HEK293 (cell line): ENCODE results near the gene AIF1.

Experiments used
- CTCF ChIA-PET: fragments of 350-600 bp; formaldehyde crosslinking; extraction: SDS; loops from one replicate; lab custom pipeline; 2021; ENCODE audit warnings: antibody characterized with exemption; lab: Yijun Ruan, JAX
- POLR2A ChIA-PET: fragments of 300-600 bp; formaldehyde crosslinking; extraction: SDS; loops from one replicate; lab custom pipeline; 2020; ENCODE audit warnings: antibody characterized with exemption, inconsistent platforms; lab: Yijun Ruan, JAX
- H3K27ac ChIP-seq: fragments of 200-500 bp; sonication (Bioruptor generic); 2 replicates; pipeline ENCODE4 v1.5.1; 2014; ENCODE audit warnings: low read depth, low read length, control low read depth, inconsistent platforms; ENCODE audit errors: extremely low read depth
- H3K36me3 ChIP-seq, 2 experiments: fragments of 200-500 bp in 1 of 2; sonication (Bioruptor generic) in 1 of 2; 1 replicate in 1 of 2; 2 replicates in 1 of 2; pipeline ENCODE4 v1.5.1; 2014 to 2017; ENCODE audit warnings: inconsistent platforms in 2 of 2, low read length in 2 of 2; ENCODE audit not compliant: control insufficient read depth in 2 of 2, insufficient read depth in 1 of 2
- H3K4me1 ChIP-seq: fragments of 200-500 bp; sonication (Bioruptor generic); 2 replicates; pipeline ENCODE4 v1.5.1; 2014; ENCODE audit warnings: mild to moderate bottlenecking, low read length, inconsistent platforms; ENCODE audit not compliant: control insufficient read depth, insufficient read depth
- H3K4me3 ChIP-seq: 2 replicates; pipeline ENCODE4 v1.5.1; 2011; ENCODE audit warnings: low read depth, mild to moderate bottlenecking, control low read depth, low read length, moderate library complexity
- H3K9me3 ChIP-seq: fragments of 200-500 bp; sonication (Bioruptor generic); 2 replicates; pipeline ENCODE4 v1.5.1; 2014; ENCODE audit warnings: low read depth, low read length, inconsistent platforms; ENCODE audit not compliant: control insufficient read depth, insufficient read depth
- BCL6B ChIP-seq: fragments of 450-650 bp; formaldehyde crosslinking; IDR thresholded peaks from 2 replicates; pipeline ENCODE4 v1.5.1; 2017; ENCODE audit warnings: missing biosample characterization, missing genetic modification characterization
- EGR2 ChIP-seq: fragments of 450-650 bp; formaldehyde crosslinking; IDR thresholded peaks from 2 replicates; pipeline ENCODE4 v1.5.1; 2016; ENCODE audit warnings: low read depth, missing biosample characterization, missing genetic modification characterization
- GLIS2 ChIP-seq: fragments of 450-650 bp; formaldehyde crosslinking; IDR thresholded peaks from 2 replicates; pipeline ENCODE4 v1.5.1; 2016; ENCODE audit warnings: missing biosample characterization, missing genetic modification characterization
- KLF10 ChIP-seq: fragments of 450-650 bp; IDR thresholded peaks from 2 replicates; pipeline ENCODE4 v1.5.1; 2018; ENCODE audit warnings: missing biosample characterization, mild to moderate bottlenecking, missing genetic modification characterization
- SCRT2 ChIP-seq: fragments of 450-650 bp; formaldehyde crosslinking; IDR thresholded peaks from 2 replicates; pipeline ENCODE4 v1.5.1; 2016; ENCODE audit warnings: missing biosample characterization, missing genetic modification characterization
- SP2 ChIP-seq: fragments of 450-650 bp; formaldehyde crosslinking; IDR thresholded peaks from 2 replicates; pipeline ENCODE4 v1.5.1; 2016; ENCODE audit warnings: missing biosample characterization, missing genetic modification characterization
- ZBTB49 ChIP-seq: fragments of 450-650 bp; formaldehyde crosslinking; IDR thresholded peaks from 2 replicates; pipeline ENCODE4 v1.5.1; 2016; ENCODE audit warnings: missing biosample characterization, missing genetic modification characterization, low read depth
- ZFHX2 ChIP-seq: fragments of 450-650 bp; formaldehyde crosslinking; conservative IDR thresholded peaks from 2 replicates; pipeline ENCODE4 v1.5.1; 2016; ENCODE audit warnings: missing biosample characterization, missing genetic modification characterization
- ZNF2 ChIP-seq: fragments of 450-650 bp; formaldehyde crosslinking; IDR thresholded peaks from 2 replicates; pipeline ENCODE4 v1.5.1; 2016; ENCODE audit warnings: missing biosample characterization, missing genetic modification characterization
- ZNF394 ChIP-seq: fragments of 450-650 bp; formaldehyde crosslinking; IDR thresholded peaks from 2 replicates; pipeline ENCODE4 v1.5.1; 2016; ENCODE audit warnings: missing biosample characterization, missing genetic modification characterization, mild to moderate bottlenecking, moderate library complexity, borderline replicate concordance
- ZNF398 ChIP-seq: fragments of 450-650 bp; formaldehyde crosslinking; IDR thresholded peaks from 2 replicates; pipeline ENCODE4 v1.5.1; 2017; ENCODE audit warnings: missing biosample characterization, missing genetic modification characterization
- ZNF426 ChIP-seq: fragments of 450-650 bp; formaldehyde crosslinking; IDR thresholded peaks from 2 replicates; pipeline ENCODE4 v1.5.1; 2017; ENCODE audit warnings: missing biosample characterization, missing genetic modification characterization, mild to moderate bottlenecking, inconsistent platforms, moderate library complexity
- ZNF623 ChIP-seq: fragments of 450-650 bp; formaldehyde crosslinking; IDR thresholded peaks from 2 replicates; pipeline ENCODE4 v1.5.1; 2016; ENCODE audit warnings: missing biosample characterization, missing genetic modification characterization
- ZNF830 ChIP-seq: fragments of 450-650 bp; IDR thresholded peaks from 2 replicates; pipeline ENCODE4 v1.5.0; 2018; ENCODE audit warnings: missing biosample characterization, missing genetic modification characterization, low read depth, mild to moderate bottlenecking, moderate library complexity

The AIF1 gene

GRCh38 chr6:31586008-31586407, 29.0 kb upstream of the AIF1 start, which contains the start of gene LST1:
TSS of gene LST1 (plus strand) at chr6:31586277. CDS start at chr6:31587300, 1,023 bp downstream.
- Histone ChIP-seq H3K36me3 (no peaks in the 10 kb centered on the region), H3K4me1 (peaks cover 4% of the 10 kb centered on the region; the same call in 1 of the 2 replicates), H3K27ac (no peak within 1 kb of the TSS), H3K4me3 (no peak within 1 kb of the TSS), H3K9me3 (no peaks in the 10 kb centered on the region)
- TF ChIP-seq ZBTB49 (no peak), ZNF426 (no peak), ZNF394 (tag by site-specific recombination) (no peak), KLF10 (no peak), ZNF2 (no peak), SP2 (no peak), BCL6B (no peak), ZNF623 (no peak)
- ChIA-PET CTCF (interaction anchor here (0.6 to 18.7 kb wide), 15 partner anchors 8 to 390 kb away, joined by 3 to 518 read pairs (median 3); partner anchors contain the start of genes ATP6V1G2, NCR3, NFKBIL1 and TNF), POLR2A (no interaction called here)

- Histone ChIP-seq H3K36me3 (no peaks in the 10 kb centered on the region), H3K27ac (no peak overlapping the region), H3K4me1 (no peaks in the 10 kb centered on the region), H3K9me3 (no peaks in the 10 kb centered on the region), H3K4me3 (no peak overlapping the region)
- ChIA-PET POLR2A (interaction anchor here (0.5 to 0.8 kb wide), 2 partner anchors 12 to 46 kb away, joined by 3 read pairs; no protein-coding TSS in a partner anchor), CTCF (interaction anchor here (0.5 to 18.7 kb wide), 12 partner anchors 9 to 390 kb away, joined by 3 to 518 read pairs (median 4); partner anchors contain the start of genes ATP6V1G2 and NCR3)
- TF ChIP-seq ZNF830 (no peak), GLIS2 (peak; percentile 13; the same call in 1 of the 2 replicates), EGR2 (peak; percentile 54; the same call in 1 of the 2 replicates), SCRT2 (no peak), ZFHX2 (tag by site-specific recombination) (peak; percentile 60), ZNF398 (tag by site-specific recombination) (peak; percentile 79)
Observed at GRCh38 chr6:31586599-31587281, 28.3 kb upstream of the AIF1 start.
